A549 (cell line): Measurements from ENCODE around the gene CBFA2T2. TPM values are rescaled to one million over a fixed set of nuclear protein-coding genes. Genes with fewer than 3 reads are reported as not detected.
"Not testable (repeated sequence)": the region's sequence is repeated elsewhere in the genome, so short reads cannot be mapped to it uniquely, and the experiment has no call there.

Experiments
- ATAC-seq, 2 experiments: fragments of 200-7000 bp in 1 of 2; fragments of >200 bp in 1 of 2; cut with Nextera tagmentation in 1 of 2; cut with Tn5 transposase in 1 of 2; 3 replicates each; pipeline versions ENCODE4 v1.8.0 to v1.9.1; 2018 to 2020; ENCODE audit warnings: mild to moderate bottlenecking in 1 of 2, moderate library complexity in 1 of 2
- CTCF ChIA-PET: fragments of 300-600 bp; sonication (Branson Sonifier 250); formaldehyde crosslinking; extraction: SDS; loops from one replicate; lab custom pipeline; 2021; ENCODE audit warnings: antibody characterized with exemption, inconsistent platforms; lab: Yijun Ruan, JAX
- POLR2A ChIA-PET: fragments of 350-600 bp; formaldehyde crosslinking; extraction: SDS; loops from one replicate; lab custom pipeline; 2021; ENCODE audit warnings: antibody characterized with exemption, inconsistent platforms; lab: Yijun Ruan, JAX
- DNase-seq, 2 experiments: peaks; one replicate each; pipeline versions ENCODE4 v3.0.0 to v3.0.0-alpha.2; 2011 to 2016; ENCODE audit warnings: low read depth in 1 of 2, low spot score in 1 of 2
- FAIRE-seq: peaks from 2 replicates; lab custom pipeline; 2011; peaks lifted over from hg19 to GRCh38; lab: Jason Lieb, UNC
- H3K27ac ChIP-seq, 2 experiments: fragments of >200 bp; sonication (Bioruptor Twin); formaldehyde crosslinking; 3 replicates each; pipeline ENCODE4 v1.5.1; 2016 to 2017
- H3K4me1 ChIP-seq: fragments of >200 bp; sonication (Bioruptor Twin); formaldehyde crosslinking; 3 replicates; pipeline ENCODE4 v1.6.1; 2016
- H3K4me2 ChIP-seq: fragments of >200 bp; sonication (Bioruptor Twin); formaldehyde crosslinking; 3 replicates; pipeline ENCODE4 v1.6.1; 2016
- H3K4me3 ChIP-seq: fragments of >200 bp; sonication (Bioruptor Twin); formaldehyde crosslinking; 3 replicates; pipeline ENCODE4 v1.5.1; 2016
- H3K9me3 ChIP-seq: fragments of >200 bp; sonication (Bioruptor Twin); formaldehyde crosslinking; 3 replicates; pipeline ENCODE4 v1.6.1; 2016
- BHLHE40 ChIP-seq: IDR thresholded peaks from 2 replicates; pipeline ENCODE4 v1.6.1; 2012; ENCODE audit warnings: low read depth, low read length, inconsistent platforms
- CBX2 ChIP-seq: fragments of 200-600 bp; sonication (generic); IDR thresholded peaks from 2 replicates; pipeline ENCODE4 v1.6.1; 2016; ENCODE audit warnings: low read depth, mild to moderate bottlenecking, borderline replicate concordance
- CBX8 ChIP-seq: fragments of 200-600 bp; sonication (generic); IDR thresholded peaks from 2 replicates; pipeline ENCODE4 v1.6.1; 2016
- ESRRA ChIP-seq: fragments of 150-350 bp; IDR thresholded peaks from 2 replicates; pipeline ENCODE4 v1.6.1; 2014; ENCODE audit warnings: mild to moderate bottlenecking, low read length, borderline replicate concordance
- FOSL2 ChIP-seq, 2 experiments: fragments of 450-650 bp in 1 of 2; fragments of >200 bp in 1 of 2; sonication (Bioruptor Twin) in 1 of 2; formaldehyde crosslinking; IDR thresholded peaks; 2 replicates each; pipeline versions ENCODE4 v1.5.0 to v1.6.1; 2016 to 2020; ENCODE audit warnings: mild to moderate bottlenecking in 1 of 2, moderate library complexity in 1 of 2
- GATA3 ChIP-seq: IDR thresholded peaks from 2 replicates; pipeline ENCODE4 v1.6.1; 2012; ENCODE audit warnings: borderline replicate concordance
- MAFK ChIP-seq: fragments of 450-650 bp; IDR thresholded peaks from 2 replicates; pipeline ENCODE4 v1.6.1; 2014; ENCODE audit not compliant: partially characterized antibody
- MYC ChIP-seq: IDR thresholded peaks from 2 replicates; pipeline ENCODE4 v1.6.1; 2012; ENCODE audit warnings: mild to moderate bottlenecking, inconsistent platforms, low read length, improper control_type of control experiment, borderline replicate concordance
- PHF8 ChIP-seq: fragments of 200-600 bp; sonication (generic); IDR thresholded peaks from 2 replicates; pipeline ENCODE4 v1.6.1; 2016; ENCODE audit warnings: low read depth, mild to moderate bottlenecking, antibody characterized with exemption, moderate library complexity, borderline replicate concordance
- POLR2AphosphoS2 ChIP-seq: conservative IDR thresholded peaks from 2 replicates; pipeline ENCODE4 v1.6.1; 2012; ENCODE audit warnings: low read length, improper control_type of control experiment, inconsistent platforms
- WGBS: methylation state at CpG from one replicate; pipeline ENCODE4 v1.1.6; 2017; ENCODE audit errors: missing lambda C conversion rate; 5-methylcytosine and 5-hydroxymethylcytosine counted together
- polyA plus RNA-seq, 4 experiments: library from polyadenylated mRNA; depleted of rRNA in 3 of 4; stranded (reverse); fragments of >200 nt; fragmentation: RNase III in 1 of 4; extraction: RNeasy Plus Mini Kit Qiagen cat#74134 plus additional on column Dnase treatment in 1 of 4; gene quantifications; 2 replicates in 3 of 4; 3 replicates in 1 of 4; pipeline ENCODE4 v1.2.3, GENCODE V29; 2011 to 2017
- TF ChIP-seq, protein P1 (sequence below): fragments of >200 bp; sonication (Bioruptor Twin); formaldehyde crosslinking; IDR thresholded peaks from 3 replicates; pipeline ENCODE4 v1.6.1; 2016
- TF ChIP-seq, protein P2 (sequence below): fragments of 250-450 bp; sonication (Bioruptor Pico); IDR thresholded peaks from 2 replicates; pipeline ENCODE4 v1.5.0; 2020; ENCODE audit warnings: low read depth, mild to moderate bottlenecking, moderate library complexity
- TF ChIP-seq, protein P3 (sequence below): fragments of >200 bp; sonication (Bioruptor Twin); formaldehyde crosslinking; IDR thresholded peaks from 2 replicates; pipeline ENCODE4 v1.6.1; 2016

The CBFA2T2 gene
- polyA plus RNA-seq, 2 of the 4 experiments (the other 2 are of a cell fraction), result 6.8 to 9.4 TPM

DNA sequence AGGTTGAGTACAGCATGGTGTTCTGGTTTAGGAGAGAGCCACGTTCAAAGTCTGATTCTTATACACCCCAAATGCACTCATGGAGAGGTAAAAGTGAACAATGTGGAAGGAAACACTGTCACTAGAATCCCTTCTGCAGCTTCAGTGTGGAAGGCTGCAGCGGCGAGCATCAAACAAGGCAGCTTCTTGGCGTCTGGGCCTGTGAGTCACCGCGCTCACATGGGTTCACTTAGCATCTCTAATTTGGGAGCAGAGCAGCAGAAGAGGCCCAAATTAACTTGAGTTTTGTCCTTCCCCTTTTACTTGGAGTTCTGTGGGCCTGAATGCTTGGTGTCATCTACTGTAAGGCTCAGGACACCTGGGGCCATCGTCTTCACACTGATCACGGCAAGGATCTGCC is 207.2 kb downstream of the CBFA2T2 start:
- no peak overlapping the region for H3K4me2 ChIP-seq
- ChIA-PET POLR2A (no interaction called here), CTCF (interaction anchor here (1.3 kb wide), 1 partner anchor 35 kb away, joined by 3 read pairs; the partner anchor contains the start of gene ZNF341)
- no peak overlapping the region for H3K27ac ChIP-seq
- FAIRE-seq, result no peak
- no peak for ATAC-seq
- DNase-seq, result no peak
- TF ChIP-seq, protein P1, sequence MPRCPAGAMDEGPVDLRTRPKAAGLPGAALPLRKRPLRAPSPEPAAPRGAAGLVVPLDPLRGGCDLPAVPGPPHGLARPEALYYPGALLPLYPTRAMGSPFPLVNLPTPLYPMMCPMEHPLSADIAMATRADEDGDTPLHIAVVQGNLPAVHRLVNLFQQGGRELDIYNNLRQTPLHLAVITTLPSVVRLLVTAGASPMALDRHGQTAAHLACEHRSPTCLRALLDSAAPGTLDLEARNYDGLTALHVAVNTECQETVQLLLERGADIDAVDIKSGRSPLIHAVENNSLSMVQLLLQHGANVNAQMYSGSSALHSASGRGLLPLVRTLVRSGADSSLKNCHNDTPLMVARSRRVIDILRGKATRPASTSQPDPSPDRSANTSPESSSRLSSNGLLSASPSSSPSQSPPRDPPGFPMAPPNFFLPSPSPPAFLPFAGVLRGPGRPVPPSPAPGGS, result no peak
- TF ChIP-seq PHF8 (no peak), MAFK (no peak), CBX2 (no peak), FOSL2 (IDR thresholded peaks at IDR 0.05) (no peak), FOSL2 (CRISPR knock-in tag; IDR thresholded peaks at IDR 0.05) (no peak), ESRRA (no peak), MYC (no peak), GATA3 (no peak), CBX8 (no peak), BHLHE40 (no peak), POLR2AphosphoS2 (no peak)
- TF ChIP-seq, protein P2, sequence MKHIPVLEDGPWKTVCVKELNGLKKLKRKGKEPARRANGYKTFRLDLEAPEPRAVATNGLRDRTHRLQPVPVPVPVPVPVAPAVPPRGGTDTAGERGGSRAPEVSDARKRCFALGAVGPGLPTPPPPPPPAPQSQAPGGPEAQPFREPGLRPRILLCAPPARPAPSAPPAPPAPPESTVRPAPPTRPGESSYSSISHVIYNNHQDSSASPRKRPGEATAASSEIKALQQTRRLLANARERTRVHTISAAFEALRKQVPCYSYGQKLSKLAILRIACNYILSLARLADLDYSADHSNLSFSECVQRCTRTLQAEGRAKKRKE (CRISPR knock-in tag), result no peak
- TF ChIP-seq, protein P3, sequence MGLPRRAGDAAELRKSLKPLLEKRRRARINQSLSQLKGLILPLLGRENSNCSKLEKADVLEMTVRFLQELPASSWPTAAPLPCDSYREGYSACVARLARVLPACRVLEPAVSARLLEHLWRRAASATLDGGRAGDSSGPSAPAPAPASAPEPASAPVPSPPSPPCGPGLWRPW, result no peak
- WGBS, result 86% methylated on average over 8 of the region's 8 CpGs
- no peak overlapping the region for H3K4me3 ChIP-seq
- H3K4me1 ChIP-seq, result 0 out of 3 replicates have a peak, but pooled peaks cover 3% of the 10 kb centered on the region
- H3K9me3 ChIP-seq, result no peaks in the 10 kb centered on the region

DNA sequence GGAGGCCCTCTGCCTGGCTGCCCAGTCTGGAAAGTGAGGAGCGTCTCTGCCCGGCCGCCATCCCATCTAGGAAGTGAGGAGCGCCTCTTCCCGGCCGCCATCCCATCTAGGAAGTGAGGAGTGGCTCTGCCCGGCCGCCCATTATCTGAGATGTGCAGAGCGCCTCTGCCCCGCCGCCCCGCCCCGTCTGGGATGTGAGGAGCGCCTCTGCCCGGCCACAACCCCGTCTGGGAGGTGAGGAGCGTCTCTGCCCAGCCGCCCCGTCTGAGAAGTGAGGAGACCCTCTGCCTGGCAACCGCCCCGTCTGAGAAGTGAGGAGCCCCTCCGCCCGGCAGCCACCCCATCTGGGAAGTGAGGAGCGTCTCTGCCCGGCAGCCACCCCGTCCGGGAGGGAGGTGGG is 209.1 kb downstream of the CBFA2T2 start:
- ATAC-seq, H3K4me1 ChIP-seq, H3K4me3 ChIP-seq, DNase-seq, CTCF ChIA-PET, H3K4me2 ChIP-seq, FAIRE-seq, H3K27ac ChIP-seq, POLR2A ChIA-PET, H3K9me3 ChIP-seq: not testable (repeated sequence)
- WGBS, result 87% methylated on average over 6 of the region's 27 CpGs

Other genes starting within 250 kb of the CBFA2T2 start
- gene BPIFB1, start 206.9 kb upstream of the CBFA2T2 start, polyA plus RNA-seq (2011; rRNA removed), result 0.18 and 0.67 TPM in 2 replicates
- gene BPIFB1, start 206.9 kb upstream of the CBFA2T2 start, polyA plus RNA-seq (2017; fragmentation: RNase III; extraction: RNeasy Plus Mini Kit Qiagen cat#74134 plus additional on column Dnase treatment), result not detected in 3 replicates
- gene CDK5RAP1, start 88.6 kb upstream of the CBFA2T2 start, polyA plus RNA-seq (2011; rRNA removed), result 39.7 and 42.5 TPM in 2 replicates
- 39.6 to 40.4 TPM (median 40.3 TPM) in 3 replicates for gene CDK5RAP1, start 88.6 kb upstream of the CBFA2T2 start, polyA plus RNA-seq (2017; fragmentation: RNase III; extraction: RNeasy Plus Mini Kit Qiagen cat#74134 plus additional on column Dnase treatment)
- gene SNTA1, start 46.3 kb upstream of the CBFA2T2 start, polyA plus RNA-seq (2011; rRNA removed), result 5.6 and 6.5 TPM in 2 replicates
- 5.5 to 6.6 TPM (median 6.4 TPM) in 3 replicates for gene SNTA1, start 46.3 kb upstream of the CBFA2T2 start, polyA plus RNA-seq (2017; fragmentation: RNase III; extraction: RNeasy Plus Mini Kit Qiagen cat#74134 plus additional on column Dnase treatment)
- 0.09 and 0.10 TPM in 2 replicates for gene C20orf144, start 172.2 kb downstream of the CBFA2T2 start, polyA plus RNA-seq (2011; rRNA removed)
- gene C20orf144, start 172.2 kb downstream of the CBFA2T2 start, polyA plus RNA-seq (2017; fragmentation: RNase III; extraction: RNeasy Plus Mini Kit Qiagen cat#74134 plus additional on column Dnase treatment), result 0.09 to 0.12 TPM (median 0.12 TPM) in 3 replicates
- not detected in 2 replicates for gene ACTL10, start 176.8 kb downstream of the CBFA2T2 start, polyA plus RNA-seq (2011; rRNA removed)
- gene ACTL10, start 176.8 kb downstream of the CBFA2T2 start, polyA plus RNA-seq (2017; fragmentation: RNase III; extraction: RNeasy Plus Mini Kit Qiagen cat#74134 plus additional on column Dnase treatment), result not detected in 3 replicates
- 9.3 and 10.7 TPM in 2 replicates for gene NECAB3, start 184.3 kb downstream of the CBFA2T2 start, polyA plus RNA-seq (2011; rRNA removed)
- 17.2 to 21.6 TPM (median 19.3 TPM) in 3 replicates for gene NECAB3, start 184.3 kb downstream of the CBFA2T2 start, polyA plus RNA-seq (2017; fragmentation: RNase III; extraction: RNeasy Plus Mini Kit Qiagen cat#74134 plus additional on column Dnase treatment)
- gene E2F1, start 196.3 kb downstream of the CBFA2T2 start, polyA plus RNA-seq (2011; rRNA removed), result 17.9 and 19.4 TPM in 2 replicates
- 32.8 to 35.8 TPM (median 33.5 TPM) in 3 replicates for gene E2F1, start 196.3 kb downstream of the CBFA2T2 start, polyA plus RNA-seq (2017; fragmentation: RNase III; extraction: RNeasy Plus Mini Kit Qiagen cat#74134 plus additional on column Dnase treatment)
- gene PXMP4, start 230.2 kb downstream of the CBFA2T2 start, polyA plus RNA-seq (2011; rRNA removed), result 6.6 and 7.3 TPM in 2 replicates
- 4.0 to 5.4 TPM (median 4.5 TPM) in 3 replicates for gene PXMP4, start 230.2 kb downstream of the CBFA2T2 start, polyA plus RNA-seq (2017; fragmentation: RNase III; extraction: RNeasy Plus Mini Kit Qiagen cat#74134 plus additional on column Dnase treatment)
- 2.1 and 2.7 TPM in 2 replicates for gene ZNF341, start 241.9 kb downstream of the CBFA2T2 start, polyA plus RNA-seq (2011; rRNA removed)
- gene ZNF341, start 241.9 kb downstream of the CBFA2T2 start, polyA plus RNA-seq (2017; fragmentation: RNase III; extraction: RNeasy Plus Mini Kit Qiagen cat#74134 plus additional on column Dnase treatment), result 3.6 to 4.1 TPM (median 3.8 TPM) in 3 replicates